H9 (cell line): ENCODE data around the gene GATA2. TPM values are rescaled to one million over a fixed set of nuclear protein-coding genes. Genes with fewer than 3 reads are reported as not detected.

ENCODE experiments used
- DNase-seq: peaks from one replicate; pipeline ENCODE4 v3.0.0-alpha.2; 2017
- H2AFZ ChIP-seq: one replicate; pipeline ENCODE4 v1.6.1; 2013; ENCODE audit warnings: mild to moderate bottlenecking, low read length, control low read depth, moderate library complexity
- H2AK5ac ChIP-seq: 2 replicates; pipeline ENCODE4 v1.6.1; 2013; ENCODE audit warnings: low read length, control low read depth, mixed read lengths; ENCODE audit not compliant: insufficient read length
- H2BK120ac ChIP-seq: one replicate; pipeline ENCODE4 v1.6.1; 2013; ENCODE audit warnings: low read depth, mild to moderate bottlenecking, low read length, control low read depth, inconsistent platforms; ENCODE audit not compliant: poor library complexity, severe bottlenecking
- H2BK12ac ChIP-seq: 2 replicates; pipeline ENCODE4 v1.6.1; 2013; ENCODE audit warnings: low read length, control low read depth, mixed read lengths, low read depth; ENCODE audit not compliant: insufficient read length
- H2BK15ac ChIP-seq: 2 replicates; pipeline ENCODE4 v1.6.1; 2013; ENCODE audit warnings: low read depth, low read length, control low read depth
- H2BK20ac ChIP-seq: one replicate; pipeline ENCODE4 v1.6.1; 2013; ENCODE audit warnings: low read depth, mild to moderate bottlenecking, low read length, control low read depth, inconsistent platforms; ENCODE audit not compliant: poor library complexity, severe bottlenecking
- H2BK5ac ChIP-seq: 2 replicates; pipeline ENCODE4 v1.6.1; 2013; ENCODE audit warnings: low read length, control low read depth, mixed read lengths; ENCODE audit not compliant: insufficient read length
- H3K14ac ChIP-seq: 2 replicates; pipeline ENCODE4 v1.6.1; 2013; ENCODE audit warnings: low read length, control low read depth; ENCODE audit not compliant: insufficient read depth
- H3K18ac ChIP-seq: 2 replicates; pipeline ENCODE4 v1.6.1; 2013; ENCODE audit warnings: low read depth, mild to moderate bottlenecking, mixed read lengths, low read length, control low read depth; ENCODE audit not compliant: insufficient read length
- H3K23ac ChIP-seq: 2 replicates; pipeline ENCODE4 v1.6.1; 2013; ENCODE audit warnings: low read length, control low read depth, mixed read lengths, low read depth; ENCODE audit not compliant: insufficient read length
- H3K23me2 ChIP-seq: 2 replicates; pipeline ENCODE4 v1.6.1; 2013; ENCODE audit warnings: low read depth, mild to moderate bottlenecking, mixed read lengths, low read length, control low read depth; ENCODE audit not compliant: insufficient read length, poor library complexity, severe bottlenecking
- H3K27ac ChIP-seq: 2 replicates; pipeline ENCODE4 v1.5.1; 2013; ENCODE audit warnings: low read length, control low read depth, mixed read lengths, low read depth; ENCODE audit not compliant: insufficient read length
- H3K27me3 ChIP-seq: 2 replicates; pipeline ENCODE4 v1.6.1; 2013; ENCODE audit warnings: low read length, control low read depth, inconsistent platforms; ENCODE audit not compliant: insufficient read depth
- H3K4ac ChIP-seq: 2 replicates; pipeline ENCODE4 v1.6.1; 2013; ENCODE audit warnings: low read depth, mild to moderate bottlenecking, control low read depth, inconsistent platforms, low read length, moderate library complexity
- H3K4me1 ChIP-seq: 2 replicates; pipeline ENCODE4 v1.6.1; 2013; ENCODE audit warnings: low read length, control low read depth, inconsistent platforms; ENCODE audit not compliant: insufficient read depth
- H3K4me2 ChIP-seq: 2 replicates; pipeline ENCODE4 v1.6.1; 2013; ENCODE audit warnings: low read length, control low read depth, mixed read lengths; ENCODE audit not compliant: insufficient read length, insufficient read depth
- H3K56ac ChIP-seq: 2 replicates; pipeline ENCODE4 v1.6.1; 2013; ENCODE audit warnings: low read depth, mild to moderate bottlenecking, mixed read lengths, low read length, control low read depth; ENCODE audit not compliant: insufficient read length
- H3K79me1 ChIP-seq: 2 replicates; pipeline ENCODE4 v1.6.1; 2013; ENCODE audit warnings: low read depth, mild to moderate bottlenecking, moderate library complexity, low read length, control low read depth, inconsistent platforms; ENCODE audit not compliant: insufficient read depth, poor library complexity, severe bottlenecking
- H3K79me2 ChIP-seq: 2 replicates; pipeline ENCODE4 v1.6.1; 2013; ENCODE audit warnings: low read length, control low read depth, inconsistent platforms; ENCODE audit not compliant: insufficient read depth
- H3K9ac ChIP-seq: 2 replicates; pipeline ENCODE4 v1.6.1; 2013; ENCODE audit warnings: low read length, control low read depth, mixed read lengths; ENCODE audit not compliant: insufficient read length; ENCODE audit errors: extremely low read depth
- H3K9me3 ChIP-seq: one replicate; pipeline ENCODE4 v1.6.1; 2013; ENCODE audit warnings: low read depth, low read length, inconsistent platforms; ENCODE audit not compliant: control insufficient read depth
- H3T11ph ChIP-seq: one replicate; pipeline ENCODE4 v1.6.1; 2013; ENCODE audit warnings: mild to moderate bottlenecking, low read length, control low read depth, inconsistent platforms
- H4K20me1 ChIP-seq: one replicate; pipeline ENCODE4 v1.6.1; 2013; ENCODE audit not compliant: control insufficient read depth, insufficient read length, insufficient read depth
- H4K5ac ChIP-seq: 2 replicates; pipeline ENCODE4 v1.6.1; 2013; ENCODE audit warnings: low read depth, mild to moderate bottlenecking, mixed read lengths, low read length, control low read depth; ENCODE audit not compliant: insufficient read length
- H4K8ac ChIP-seq: replicated peaks from 2 replicates; pipeline ENCODE4 v1.6.1; 2013; ENCODE audit warnings: low read length, control low read depth, mixed read lengths, low read depth; ENCODE audit not compliant: insufficient read length
- H4K91ac ChIP-seq: 2 replicates; pipeline ENCODE4 v1.6.1; 2013; ENCODE audit warnings: low read depth, mild to moderate bottlenecking, moderate library complexity, mixed read lengths, low read length, control low read depth; ENCODE audit not compliant: insufficient read length
- H3K27ac Mint-ChIP-seq, 3 experiments: 2 replicates in 2 of 3; 3 replicates in 1 of 3; pipeline ENCODE4 v1.8.0; 2020 to 2021; ENCODE audit warnings: mixed read lengths in 3 of 3, mild to moderate bottlenecking in 1 of 3, moderate library complexity in 1 of 3
- H3K27me3 Mint-ChIP-seq: 2 replicates; pipeline ENCODE4 v1.8.0; 2021; ENCODE audit warnings: low read depth, mild to moderate bottlenecking, moderate library complexity, mixed read lengths
- H3K36me3 Mint-ChIP-seq, 3 experiments: 2 replicates in 2 of 3; 3 replicates in 1 of 3; pipeline ENCODE4 v1.8.0; 2020 to 2021; ENCODE audit warnings: low read depth in 3 of 3, mixed read lengths in 3 of 3; ENCODE audit not compliant: insufficient read depth in 1 of 3
- H3K4me1 Mint-ChIP-seq, 2 experiments: 2 replicates each; pipeline ENCODE4 v1.8.0; 2020; ENCODE audit warnings: mixed read lengths in 2 of 2
- H3K4me3 Mint-ChIP-seq, 2 experiments: 2 replicates in 1 of 2; 3 replicates in 1 of 2; pipeline ENCODE4 v1.8.0; 2020 to 2021; ENCODE audit warnings: mild to moderate bottlenecking in 2 of 2, mixed read lengths in 2 of 2, moderate library complexity in 1 of 2
- H3K9me3 Mint-ChIP-seq, 2 experiments: 2 replicates in 1 of 2; 3 replicates in 1 of 2; pipeline ENCODE4 v1.8.0; 2020; ENCODE audit warnings: mild to moderate bottlenecking in 2 of 2, mixed read lengths in 2 of 2, moderate library complexity in 1 of 2
- CTCF ChIP-seq: fragments of 200-600 bp; sonication (generic); conservative IDR thresholded peaks from 3 replicates; pipeline ENCODE4 v1.8.0; 2021; ENCODE audit warnings: antibody characterized with exemption, mild to moderate bottlenecking
- WGBS: extraction: QIAGEN DNeasy Blood & Tissue Kit; methylation state at CpG from one replicate; pipeline ENCODE4 v1.1.7; 2013; ENCODE audit warnings: missing lambda C conversion rate, low lambda C conversion rate, mixed read lengths; ENCODE audit not compliant: insufficient read length; ENCODE audit errors: extremely low coverage; 5-methylcytosine and 5-hydroxymethylcytosine counted together
- total RNA-seq: library from RNA; stranded (reverse); gene quantifications from 2 replicates; pipeline ENCODE4 v1.2.1, GENCODE V29; 2021

GATA2 gene
- total RNA-seq, 1 experiment from 2014 or later: 1.9 TPM

GRCh38 chr3:128499724-128500275, 6.8 kb upstream of the GATA2 start:
- no peaks in the 10 kb centered on the region for H3K79me1 ChIP-seq
- no peak overlapping the region for H4K91ac ChIP-seq
- H3K56ac ChIP-seq: no peak overlapping the region
- H3K4me2 ChIP-seq: no peak overlapping the region
- no peaks in the 10 kb centered on the region for H3K9me3 ChIP-seq
- no peaks in the 10 kb centered on the region for H3K79me2 ChIP-seq
- no peak overlapping the region for H2BK15ac ChIP-seq
- TF ChIP-seq CTCF: no peak
- H4K8ac ChIP-seq: no peak overlapping the region
- no peak overlapping the region for H3K4me3 Mint-ChIP-seq
- no peak overlapping the region for H3T11ph ChIP-seq
- H3K23ac ChIP-seq: no peak overlapping the region
- H3K4me1 ChIP-seq: no peaks in the 10 kb centered on the region
- H3K9me3 Mint-ChIP-seq: peaks cover 3 to 4% of the 10 kb centered on the region in 2 experiments; a peak in 2 of 5 replicates
- H2BK20ac ChIP-seq: no peak overlapping the region
- no peaks in the 10 kb centered on the region for H4K20me1 ChIP-seq
- H2BK12ac ChIP-seq: no peak overlapping the region
- no CpG with 5 or more reads among the region's 4 CpGs for WGBS
- H3K36me3 Mint-ChIP-seq: no peaks in the 10 kb centered on the region; a peak in 2 of 7 replicates
- peaks cover 78% of the 10 kb centered on the region for H3K27me3 Mint-ChIP-seq
- H3K27ac Mint-ChIP-seq: no peak overlapping the region
- H2AFZ ChIP-seq: no peak overlapping the region
- no peak overlapping the region for H3K27ac ChIP-seq
- no peak for DNase-seq
- H3K4ac ChIP-seq: no peak overlapping the region
- no peak overlapping the region for H3K9ac ChIP-seq
- no peak overlapping the region for H3K18ac ChIP-seq
- no peak overlapping the region for H2BK5ac ChIP-seq
- H4K5ac ChIP-seq: no peak overlapping the region
- no peak overlapping the region for H3K14ac ChIP-seq
- H3K27me3 ChIP-seq: peaks cover 28% of the 10 kb centered on the region
- peaks cover 5% of the 10 kb centered on the region for H3K23me2 ChIP-seq
- no peak overlapping the region for H2AK5ac ChIP-seq
- H3K4me1 Mint-ChIP-seq: peaks cover 16 to 31% of the 10 kb centered on the region in 2 experiments; a peak in 3 of 4 replicates
- H2BK120ac ChIP-seq: no peak overlapping the region
